HEK293 (cell line): ENCODE results near the gene ANKRD40CL.

Source experiments
- CTCF ChIA-PET: fragments of 350-600 bp; formaldehyde crosslinking; extraction: SDS; loops from one replicate; lab custom pipeline; 2021; ENCODE audit warnings: antibody characterized with exemption; lab: Yijun Ruan, JAX
- POLR2A ChIA-PET: fragments of 300-600 bp; formaldehyde crosslinking; extraction: SDS; loops from one replicate; lab custom pipeline; 2020; ENCODE audit warnings: antibody characterized with exemption, inconsistent platforms; lab: Yijun Ruan, JAX
- H3K27ac ChIP-seq: fragments of 200-500 bp; sonication (Bioruptor generic); 2 replicates; pipeline ENCODE4 v1.5.1; 2014; ENCODE audit warnings: low read depth, low read length, control low read depth, inconsistent platforms; ENCODE audit errors: extremely low read depth
- H3K36me3 ChIP-seq, 2 experiments: fragments of 200-500 bp in 1 of 2; sonication (Bioruptor generic) in 1 of 2; 1 replicate in 1 of 2; 2 replicates in 1 of 2; pipeline ENCODE4 v1.5.1; 2014 to 2017; ENCODE audit warnings: inconsistent platforms in 2 of 2, low read length in 2 of 2; ENCODE audit not compliant: control insufficient read depth in 2 of 2, insufficient read depth in 1 of 2
- H3K4me1 ChIP-seq: fragments of 200-500 bp; sonication (Bioruptor generic); 2 replicates; pipeline ENCODE4 v1.5.1; 2014; ENCODE audit warnings: mild to moderate bottlenecking, low read length, inconsistent platforms; ENCODE audit not compliant: control insufficient read depth, insufficient read depth
- H3K4me3 ChIP-seq: 2 replicates; pipeline ENCODE4 v1.5.1; 2011; ENCODE audit warnings: low read depth, mild to moderate bottlenecking, control low read depth, low read length, moderate library complexity
- H3K9me3 ChIP-seq: fragments of 200-500 bp; sonication (Bioruptor generic); 2 replicates; pipeline ENCODE4 v1.5.1; 2014; ENCODE audit warnings: low read depth, low read length, inconsistent platforms; ENCODE audit not compliant: control insufficient read depth, insufficient read depth
- BCL11A ChIP-seq: fragments of 450-650 bp; formaldehyde crosslinking; IDR thresholded peaks from 2 replicates; pipeline ENCODE4 v1.5.1; 2016; ENCODE audit warnings: low read depth, missing biosample characterization, missing genetic modification characterization
- SETDB1 ChIP-seq: IDR thresholded peaks from one replicate; pipeline ENCODE4 v1.6.1; 2017; ENCODE audit warnings: mild to moderate bottlenecking, low read length, moderate library complexity, mixed read lengths; ENCODE audit not compliant: insufficient read length
- YY1 ChIP-seq: fragments of 450-650 bp; formaldehyde crosslinking; IDR thresholded peaks from 2 replicates; pipeline ENCODE4 v1.5.1; 2018; ENCODE audit warnings: missing biosample characterization, missing genetic modification characterization
- YY2 ChIP-seq: fragments of 450-650 bp; formaldehyde crosslinking; IDR thresholded peaks from 2 replicates; pipeline ENCODE4 v1.5.1; 2016; ENCODE audit warnings: missing biosample characterization, missing genetic modification characterization
- ZBTB1 ChIP-seq: fragments of 450-650 bp; formaldehyde crosslinking; IDR thresholded peaks from 2 replicates; pipeline ENCODE4 v1.5.1; 2016; ENCODE audit warnings: missing biosample characterization, missing genetic modification characterization
- ZBTB20 ChIP-seq: fragments of 450-650 bp; formaldehyde crosslinking; IDR thresholded peaks from 2 replicates; pipeline ENCODE4 v1.5.1; 2016; ENCODE audit warnings: missing biosample characterization, missing genetic modification characterization
- ZBTB8A ChIP-seq: fragments of 450-650 bp; formaldehyde crosslinking; IDR thresholded peaks from 2 replicates; pipeline ENCODE4 v1.5.1; 2016; ENCODE audit warnings: missing biosample characterization, missing genetic modification characterization
- ZFP69B ChIP-seq: fragments of 450-650 bp; formaldehyde crosslinking; IDR thresholded peaks from 2 replicates; pipeline ENCODE4 v1.5.1; 2016; ENCODE audit warnings: missing biosample characterization, missing genetic modification characterization
- ZNF2 ChIP-seq: fragments of 450-650 bp; formaldehyde crosslinking; IDR thresholded peaks from 2 replicates; pipeline ENCODE4 v1.5.1; 2016; ENCODE audit warnings: missing biosample characterization, missing genetic modification characterization
- ZNF239 ChIP-seq: fragments of 450-650 bp; formaldehyde crosslinking; IDR thresholded peaks from 2 replicates; pipeline ENCODE4 v1.5.1; 2016; ENCODE audit warnings: missing biosample characterization, missing genetic modification characterization
- ZNF324 ChIP-seq: fragments of 450-650 bp; formaldehyde crosslinking; IDR thresholded peaks from 2 replicates; pipeline ENCODE4 v1.5.1; 2016; ENCODE audit warnings: missing biosample characterization, missing genetic modification characterization
- ZNF394 ChIP-seq: fragments of 450-650 bp; formaldehyde crosslinking; IDR thresholded peaks from 2 replicates; pipeline ENCODE4 v1.5.1; 2016; ENCODE audit warnings: missing biosample characterization, missing genetic modification characterization, mild to moderate bottlenecking, moderate library complexity, borderline replicate concordance
- ZNF544 ChIP-seq: fragments of 450-650 bp; formaldehyde crosslinking; IDR thresholded peaks from 2 replicates; pipeline ENCODE4 v1.5.0; 2017; ENCODE audit warnings: missing biosample characterization, missing genetic modification characterization
- ZNF600 ChIP-seq: fragments of 450-650 bp; formaldehyde crosslinking; IDR thresholded peaks from 2 replicates; pipeline ENCODE4 v1.5.1; 2016; ENCODE audit warnings: missing biosample characterization, missing genetic modification characterization
- ZSCAN16 ChIP-seq: fragments of 450-650 bp; formaldehyde crosslinking; IDR thresholded peaks from 2 replicates; pipeline ENCODE4 v1.5.1; 2016; ENCODE audit warnings: missing biosample characterization, missing genetic modification characterization
- TF ChIP-seq, protein P1 (sequence below): fragments of 450-650 bp; formaldehyde crosslinking; IDR thresholded peaks from 2 replicates; pipeline ENCODE4 v1.5.1; 2017; ENCODE audit warnings: missing biosample characterization, missing genetic modification characterization
- TF ChIP-seq, protein P2 (sequence below): fragments of 450-650 bp; formaldehyde crosslinking; IDR thresholded peaks from 2 replicates; pipeline ENCODE4 v1.5.1; 2016; ENCODE audit warnings: missing biosample characterization, missing genetic modification characterization
- TF ChIP-seq, protein P3 (sequence below): fragments of 450-650 bp; formaldehyde crosslinking; conservative IDR thresholded peaks from 2 replicates; pipeline ENCODE4 v1.5.1; 2016; ENCODE audit warnings: low read depth, missing biosample characterization, missing genetic modification characterization
- TF ChIP-seq, protein P4 (sequence below): fragments of 450-650 bp; formaldehyde crosslinking; IDR thresholded peaks from 2 replicates; pipeline ENCODE4 v1.5.1; 2017; ENCODE audit warnings: missing biosample characterization, missing genetic modification characterization
- TF ChIP-seq, protein P5 (sequence below): fragments of 450-650 bp; formaldehyde crosslinking; IDR thresholded peaks from 2 replicates; pipeline ENCODE4 v1.5.1; 2016; ENCODE audit warnings: missing biosample characterization, missing genetic modification characterization
- TF ChIP-seq, protein P6 (sequence below): fragments of 450-650 bp; formaldehyde crosslinking; IDR thresholded peaks from 2 replicates; pipeline ENCODE4 v1.5.1; 2016; ENCODE audit warnings: missing biosample characterization, missing genetic modification characterization

Gene ANKRD40CL

DNA sequence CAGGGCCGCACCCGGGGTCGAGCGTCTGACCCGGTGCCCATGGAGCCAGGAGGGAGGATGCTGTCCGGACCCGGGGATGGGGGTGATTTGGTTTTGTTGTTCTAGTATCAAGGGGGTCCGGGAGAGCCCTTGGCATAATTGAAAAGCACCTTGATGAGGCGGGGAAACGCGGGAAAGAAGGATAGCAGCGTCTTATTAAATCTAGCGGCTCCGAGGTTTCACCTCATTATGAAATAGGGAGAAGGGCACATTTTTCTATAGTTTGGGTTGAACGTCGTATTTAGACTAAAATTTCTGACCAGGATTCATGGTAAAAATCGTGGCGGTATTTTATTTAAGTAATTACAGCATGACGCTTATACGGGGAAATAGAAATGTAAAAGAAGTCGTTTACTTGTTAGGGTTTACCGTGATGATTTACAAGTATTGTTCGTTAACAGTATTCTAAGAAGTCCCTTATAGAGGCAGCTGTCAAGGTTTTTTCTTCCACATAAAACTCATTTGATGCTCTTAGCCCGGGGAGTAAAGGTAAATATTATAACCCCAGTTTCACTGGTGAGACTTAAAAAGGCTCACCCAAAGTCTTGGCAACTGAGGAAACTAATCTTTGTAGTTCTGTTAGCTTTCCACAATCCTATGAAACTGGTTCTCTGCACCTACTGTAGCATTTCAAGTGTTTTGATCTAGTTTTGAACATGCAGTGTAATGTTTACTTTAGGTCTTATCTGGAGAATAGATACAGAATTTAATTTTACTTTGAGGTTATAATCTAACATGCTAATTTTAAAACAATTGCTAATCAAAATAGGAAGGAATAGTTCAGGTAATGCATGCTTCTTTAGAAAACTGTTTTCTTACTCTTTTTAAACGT is 47.2 kb downstream of the ANKRD40CL start:
- Histone ChIP-seq H3K4me3 (peak overlapping the region; percentile 98), H3K9me3 (no peaks in the 10 kb centered on the region), H3K27ac (peak overlapping the region; percentile 97), H3K4me1 (peaks cover 22% of the 10 kb centered on the region), H3K36me3 (peaks cover 11 to 12% of the 10 kb centered on the region in 2 experiments; a peak in 2 of 3 replicates)
- CTCF ChIA-PET, result interaction anchor here (1.1 kb wide), 1 partner anchor 94 kb away, joined by 3 read pairs; no protein-coding TSS in a partner anchor
- POLR2A ChIA-PET, result interaction anchor here (0.5 to 1.4 kb wide), 12 partner anchors 12 to 323 kb away, joined by 3 to 46 read pairs (median 5); partner anchors contain the start of genes ANKRD40, CACNA1G and LRRC59
- no peak for TF ChIP-seq ZBTB8A
- TF ChIP-seq ZNF2 (tag by site-specific recombination), result 0 out of 2 replicates have a peak, but pooled peaks have one; percentile 27
- TF ChIP-seq, protein P1, sequence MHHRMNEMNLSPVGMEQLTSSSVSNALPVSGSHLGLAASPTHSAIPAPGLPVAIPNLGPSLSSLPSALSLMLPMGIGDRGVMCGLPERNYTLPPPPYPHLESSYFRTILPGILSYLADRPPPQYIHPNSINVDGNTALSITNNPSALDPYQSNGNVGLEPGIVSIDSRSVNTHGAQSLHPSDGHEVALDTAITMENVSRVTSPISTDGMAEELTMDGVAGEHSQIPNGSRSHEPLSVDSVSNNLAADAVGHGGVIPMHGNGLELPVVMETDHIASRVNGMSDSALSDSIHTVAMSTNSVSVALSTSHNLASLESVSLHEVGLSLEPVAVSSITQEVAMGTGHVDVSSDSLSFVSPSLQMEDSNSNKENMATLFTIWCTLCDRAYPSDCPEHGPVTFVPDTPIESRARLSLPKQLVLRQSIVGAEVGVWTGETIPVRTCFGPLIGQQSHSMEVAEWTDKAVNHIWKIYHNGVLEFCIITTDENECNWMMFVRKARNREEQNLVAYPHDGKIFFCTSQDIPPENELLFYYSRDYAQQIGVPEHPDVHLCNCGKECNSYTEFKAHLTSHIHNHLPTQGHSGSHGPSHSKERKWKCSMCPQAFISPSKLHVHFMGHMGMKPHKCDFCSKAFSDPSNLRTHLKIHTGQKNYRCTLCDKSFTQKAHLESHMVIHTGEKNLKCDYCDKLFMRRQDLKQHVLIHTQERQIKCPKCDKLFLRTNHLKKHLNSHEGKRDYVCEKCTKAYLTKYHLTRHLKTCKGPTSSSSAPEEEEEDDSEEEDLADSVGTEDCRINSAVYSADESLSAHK (tag by site-specific recombination), result peak; percentile 49; the same call in 1 of the 2 replicates
- 0 out of 2 replicates have a peak, but pooled peaks have one; percentile 11 for TF ChIP-seq ZNF324
- TF ChIP-seq YY1 (tag by site-specific recombination), result no peak
- no peak for TF ChIP-seq ZBTB1 (tag by site-specific recombination)
- TF ChIP-seq, protein P2, sequence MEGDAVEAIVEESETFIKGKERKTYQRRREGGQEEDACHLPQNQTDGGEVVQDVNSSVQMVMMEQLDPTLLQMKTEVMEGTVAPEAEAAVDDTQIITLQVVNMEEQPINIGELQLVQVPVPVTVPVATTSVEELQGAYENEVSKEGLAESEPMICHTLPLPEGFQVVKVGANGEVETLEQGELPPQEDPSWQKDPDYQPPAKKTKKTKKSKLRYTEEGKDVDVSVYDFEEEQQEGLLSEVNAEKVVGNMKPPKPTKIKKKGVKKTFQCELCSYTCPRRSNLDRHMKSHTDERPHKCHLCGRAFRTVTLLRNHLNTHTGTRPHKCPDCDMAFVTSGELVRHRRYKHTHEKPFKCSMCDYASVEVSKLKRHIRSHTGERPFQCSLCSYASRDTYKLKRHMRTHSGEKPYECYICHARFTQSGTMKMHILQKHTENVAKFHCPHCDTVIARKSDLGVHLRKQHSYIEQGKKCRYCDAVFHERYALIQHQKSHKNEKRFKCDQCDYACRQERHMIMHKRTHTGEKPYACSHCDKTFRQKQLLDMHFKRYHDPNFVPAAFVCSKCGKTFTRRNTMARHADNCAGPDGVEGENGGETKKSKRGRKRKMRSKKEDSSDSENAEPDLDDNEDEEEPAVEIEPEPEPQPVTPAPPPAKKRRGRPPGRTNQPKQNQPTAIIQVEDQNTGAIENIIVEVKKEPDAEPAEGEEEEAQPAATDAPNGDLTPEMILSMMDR (tag by site-specific recombination), result 0 out of 2 replicates have a peak, but pooled peaks have one; percentile 5
- no peak for TF ChIP-seq ZNF600 (tag by site-specific recombination)
- TF ChIP-seq, protein P3, sequence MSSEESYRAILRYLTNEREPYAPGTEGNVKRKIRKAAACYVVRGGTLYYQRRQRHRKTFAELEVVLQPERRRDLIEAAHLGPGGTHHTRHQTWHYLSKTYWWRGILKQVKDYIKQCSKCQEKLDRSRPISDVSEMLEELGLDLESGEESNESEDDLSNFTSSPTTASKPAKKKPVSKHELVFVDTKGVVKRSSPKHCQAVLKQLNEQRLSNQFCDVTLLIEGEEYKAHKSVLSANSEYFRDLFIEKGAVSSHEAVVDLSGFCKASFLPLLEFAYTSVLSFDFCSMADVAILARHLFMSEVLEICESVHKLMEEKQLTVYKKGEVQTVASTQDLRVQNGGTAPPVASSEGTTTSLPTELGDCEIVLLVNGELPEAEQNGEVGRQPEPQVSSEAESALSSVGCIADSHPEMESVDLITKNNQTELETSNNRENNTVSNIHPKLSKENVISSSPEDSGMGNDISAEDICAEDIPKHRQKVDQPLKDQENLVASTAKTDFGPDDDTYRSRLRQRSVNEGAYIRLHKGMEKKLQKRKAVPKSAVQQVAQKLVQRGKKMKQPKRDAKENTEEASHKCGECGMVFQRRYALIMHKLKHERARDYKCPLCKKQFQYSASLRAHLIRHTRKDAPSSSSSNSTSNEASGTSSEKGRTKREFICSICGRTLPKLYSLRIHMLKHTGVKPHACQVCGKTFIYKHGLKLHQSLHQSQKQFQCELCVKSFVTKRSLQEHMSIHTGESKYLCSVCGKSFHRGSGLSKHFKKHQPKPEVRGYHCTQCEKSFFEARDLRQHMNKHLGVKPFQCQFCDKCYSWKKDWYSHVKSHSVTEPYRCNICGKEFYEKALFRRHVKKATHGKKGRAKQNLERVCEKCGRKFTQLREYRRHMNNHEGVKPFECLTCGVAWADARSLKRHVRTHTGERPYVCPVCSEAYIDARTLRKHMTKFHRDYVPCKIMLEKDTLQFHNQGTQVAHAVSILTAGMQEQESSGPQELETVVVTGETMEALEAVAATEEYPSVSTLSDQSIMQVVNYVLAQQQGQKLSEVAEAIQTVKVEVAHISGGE (tag by site-specific recombination), result no peak
- no peak for TF ChIP-seq YY2 (tag by site-specific recombination)
- no peak for TF ChIP-seq SETDB1
- TF ChIP-seq, protein P4, sequence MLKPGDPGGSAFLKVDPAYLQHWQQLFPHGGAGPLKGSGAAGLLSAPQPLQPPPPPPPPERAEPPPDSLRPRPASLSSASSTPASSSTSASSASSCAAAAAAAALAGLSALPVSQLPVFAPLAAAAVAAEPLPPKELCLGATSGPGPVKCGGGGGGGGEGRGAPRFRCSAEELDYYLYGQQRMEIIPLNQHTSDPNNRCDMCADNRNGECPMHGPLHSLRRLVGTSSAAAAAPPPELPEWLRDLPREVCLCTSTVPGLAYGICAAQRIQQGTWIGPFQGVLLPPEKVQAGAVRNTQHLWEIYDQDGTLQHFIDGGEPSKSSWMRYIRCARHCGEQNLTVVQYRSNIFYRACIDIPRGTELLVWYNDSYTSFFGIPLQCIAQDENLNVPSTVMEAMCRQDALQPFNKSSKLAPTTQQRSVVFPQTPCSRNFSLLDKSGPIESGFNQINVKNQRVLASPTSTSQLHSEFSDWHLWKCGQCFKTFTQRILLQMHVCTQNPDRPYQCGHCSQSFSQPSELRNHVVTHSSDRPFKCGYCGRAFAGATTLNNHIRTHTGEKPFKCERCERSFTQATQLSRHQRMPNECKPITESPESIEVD (tag by site-specific recombination), result peak; percentile 58; the same call in 1 of the 2 replicates
- TF ChIP-seq ZBTB20 (tag by site-specific recombination), result peak; percentile 43; the same call in 1 of the 2 replicates
- peak; percentile 5; the same call in 1 of the 2 replicates for TF ChIP-seq BCL11A (tag by site-specific recombination)
- no peak for TF ChIP-seq ZSCAN16 (tag by site-specific recombination)
- no peak for TF ChIP-seq ZNF239 (tag by site-specific recombination)
- TF ChIP-seq ZFP69B (tag by site-specific recombination), result no peak
- 0 out of 2 replicates have a peak, but pooled peaks have one; percentile 28 for TF ChIP-seq ZNF394 (tag by site-specific recombination)
- TF ChIP-seq, protein P5, sequence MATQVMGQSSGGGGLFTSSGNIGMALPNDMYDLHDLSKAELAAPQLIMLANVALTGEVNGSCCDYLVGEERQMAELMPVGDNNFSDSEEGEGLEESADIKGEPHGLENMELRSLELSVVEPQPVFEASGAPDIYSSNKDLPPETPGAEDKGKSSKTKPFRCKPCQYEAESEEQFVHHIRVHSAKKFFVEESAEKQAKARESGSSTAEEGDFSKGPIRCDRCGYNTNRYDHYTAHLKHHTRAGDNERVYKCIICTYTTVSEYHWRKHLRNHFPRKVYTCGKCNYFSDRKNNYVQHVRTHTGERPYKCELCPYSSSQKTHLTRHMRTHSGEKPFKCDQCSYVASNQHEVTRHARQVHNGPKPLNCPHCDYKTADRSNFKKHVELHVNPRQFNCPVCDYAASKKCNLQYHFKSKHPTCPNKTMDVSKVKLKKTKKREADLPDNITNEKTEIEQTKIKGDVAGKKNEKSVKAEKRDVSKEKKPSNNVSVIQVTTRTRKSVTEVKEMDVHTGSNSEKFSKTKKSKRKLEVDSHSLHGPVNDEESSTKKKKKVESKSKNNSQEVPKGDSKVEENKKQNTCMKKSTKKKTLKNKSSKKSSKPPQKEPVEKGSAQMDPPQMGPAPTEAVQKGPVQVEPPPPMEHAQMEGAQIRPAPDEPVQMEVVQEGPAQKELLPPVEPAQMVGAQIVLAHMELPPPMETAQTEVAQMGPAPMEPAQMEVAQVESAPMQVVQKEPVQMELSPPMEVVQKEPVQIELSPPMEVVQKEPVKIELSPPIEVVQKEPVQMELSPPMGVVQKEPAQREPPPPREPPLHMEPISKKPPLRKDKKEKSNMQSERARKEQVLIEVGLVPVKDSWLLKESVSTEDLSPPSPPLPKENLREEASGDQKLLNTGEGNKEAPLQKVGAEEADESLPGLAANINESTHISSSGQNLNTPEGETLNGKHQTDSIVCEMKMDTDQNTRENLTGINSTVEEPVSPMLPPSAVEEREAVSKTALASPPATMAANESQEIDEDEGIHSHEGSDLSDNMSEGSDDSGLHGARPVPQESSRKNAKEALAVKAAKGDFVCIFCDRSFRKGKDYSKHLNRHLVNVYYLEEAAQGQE, result no peak
- TF ChIP-seq, protein P6, sequence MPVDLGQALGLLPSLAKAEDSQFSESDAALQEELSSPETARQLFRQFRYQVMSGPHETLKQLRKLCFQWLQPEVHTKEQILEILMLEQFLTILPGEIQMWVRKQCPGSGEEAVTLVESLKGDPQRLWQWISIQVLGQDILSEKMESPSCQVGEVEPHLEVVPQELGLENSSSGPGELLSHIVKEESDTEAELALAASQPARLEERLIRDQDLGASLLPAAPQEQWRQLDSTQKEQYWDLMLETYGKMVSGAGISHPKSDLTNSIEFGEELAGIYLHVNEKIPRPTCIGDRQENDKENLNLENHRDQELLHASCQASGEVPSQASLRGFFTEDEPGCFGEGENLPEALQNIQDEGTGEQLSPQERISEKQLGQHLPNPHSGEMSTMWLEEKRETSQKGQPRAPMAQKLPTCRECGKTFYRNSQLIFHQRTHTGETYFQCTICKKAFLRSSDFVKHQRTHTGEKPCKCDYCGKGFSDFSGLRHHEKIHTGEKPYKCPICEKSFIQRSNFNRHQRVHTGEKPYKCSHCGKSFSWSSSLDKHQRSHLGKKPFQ, result no peak
- no peak for TF ChIP-seq ZNF544 (tag by site-specific recombination)
